SK-N-SH treated with all-trans-retinoic acid at 6 μM for 48 hours (cell line): ENCODE results near the gene MACF1.

Experiments used
- CSDC2 ChIP-seq: fragments of 250-450 bp; sonication (Bioruptor Pico); IDR thresholded peaks from 2 replicates; pipeline ENCODE4 v1.5.0; 2020; ENCODE audit warnings: mild to moderate bottlenecking, moderate library complexity
- ESRRG ChIP-seq: fragments of 250-450 bp; sonication (Bioruptor Pico); IDR thresholded peaks from 2 replicates; pipeline ENCODE4 v1.6.1; 2021; ENCODE audit warnings: mild to moderate bottlenecking
- OSR1 ChIP-seq: fragments of 250-450 bp; sonication (Bioruptor Pico); IDR thresholded peaks from 2 replicates; pipeline ENCODE4 v1.8.0; 2022; ENCODE audit warnings: moderate library complexity, mild to moderate bottlenecking, inconsistent platforms
- ZC3H10 ChIP-seq: fragments of 250-450 bp; sonication (Bioruptor Pico); IDR thresholded peaks from 2 replicates; pipeline ENCODE4 v1.5.1; 2021; ENCODE audit warnings: mild to moderate bottlenecking, moderate library complexity
- ZFP3 ChIP-seq: fragments of 250-450 bp; sonication (Bioruptor Pico); IDR thresholded peaks from 2 replicates; pipeline ENCODE4 v1.5.0; 2020; ENCODE audit warnings: mild to moderate bottlenecking, moderate library complexity
- ZNF8 ChIP-seq: fragments of 450-650 bp; formaldehyde crosslinking; IDR thresholded peaks from 2 replicates; pipeline ENCODE4 v1.5.0; 2020; ENCODE audit warnings: mild to moderate bottlenecking, moderate library complexity
- TF ChIP-seq, protein P1 (sequence below): fragments of 250-450 bp; sonication (Bioruptor Pico); IDR thresholded peaks from 2 replicates; pipeline ENCODE4 v1.5.0; 2020; ENCODE audit warnings: mild to moderate bottlenecking, moderate library complexity
- TF ChIP-seq, protein P2 (sequence below): fragments of 250-450 bp; sonication (Bioruptor Pico); IDR thresholded peaks from 2 replicates; pipeline ENCODE4 v1.8.0; 2020; ENCODE audit warnings: mild to moderate bottlenecking, moderate library complexity, borderline replicate concordance

DNA sequence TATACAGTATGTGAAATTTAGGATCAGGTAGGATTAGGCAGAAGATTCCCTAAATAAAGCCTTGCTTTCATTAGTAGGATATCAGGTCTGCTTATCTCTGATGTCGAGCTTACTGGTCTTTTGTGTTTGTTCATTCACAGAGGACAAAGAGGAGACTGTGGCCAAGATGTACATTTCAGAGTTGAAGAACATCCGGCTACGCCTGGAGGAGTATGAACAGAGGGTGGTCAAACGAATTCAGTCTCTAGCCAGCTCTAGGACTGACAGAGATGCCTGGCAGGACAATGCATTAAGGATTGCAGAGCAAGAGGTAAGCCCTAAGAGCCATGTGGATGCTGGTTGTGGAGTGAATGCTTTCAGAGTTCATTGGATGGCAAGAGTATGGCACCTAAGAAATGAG is 106.2 kb downstream of the MACF1 start:
- no peak for TF ChIP-seq OSR1 (CRISPR knock-in tag)
- TF ChIP-seq, protein P1, sequence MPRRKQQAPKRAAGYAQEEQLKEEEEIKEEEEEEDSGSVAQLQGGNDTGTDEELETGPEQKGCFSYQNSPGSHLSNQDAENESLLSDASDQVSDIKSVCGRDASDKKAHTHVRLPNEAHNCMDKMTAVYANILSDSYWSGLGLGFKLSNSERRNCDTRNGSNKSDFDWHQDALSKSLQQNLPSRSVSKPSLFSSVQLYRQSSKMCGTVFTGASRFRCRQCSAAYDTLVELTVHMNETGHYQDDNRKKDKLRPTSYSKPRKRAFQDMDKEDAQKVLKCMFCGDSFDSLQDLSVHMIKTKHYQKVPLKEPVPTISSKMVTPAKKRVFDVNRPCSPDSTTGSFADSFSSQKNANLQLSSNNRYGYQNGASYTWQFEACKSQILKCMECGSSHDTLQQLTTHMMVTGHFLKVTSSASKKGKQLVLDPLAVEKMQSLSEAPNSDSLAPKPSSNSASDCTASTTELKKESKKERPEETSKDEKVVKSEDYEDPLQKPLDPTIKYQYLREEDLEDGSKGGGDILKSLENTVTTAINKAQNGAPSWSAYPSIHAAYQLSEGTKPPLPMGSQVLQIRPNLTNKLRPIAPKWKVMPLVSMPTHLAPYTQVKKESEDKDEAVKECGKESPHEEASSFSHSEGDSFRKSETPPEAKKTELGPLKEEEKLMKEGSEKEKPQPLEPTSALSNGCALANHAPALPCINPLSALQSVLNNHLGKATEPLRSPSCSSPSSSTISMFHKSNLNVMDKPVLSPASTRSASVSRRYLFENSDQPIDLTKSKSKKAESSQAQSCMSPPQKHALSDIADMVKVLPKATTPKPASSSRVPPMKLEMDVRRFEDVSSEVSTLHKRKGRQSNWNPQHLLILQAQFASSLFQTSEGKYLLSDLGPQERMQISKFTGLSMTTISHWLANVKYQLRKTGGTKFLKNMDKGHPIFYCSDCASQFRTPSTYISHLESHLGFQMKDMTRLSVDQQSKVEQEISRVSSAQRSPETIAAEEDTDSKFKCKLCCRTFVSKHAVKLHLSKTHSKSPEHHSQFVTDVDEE: no peak
- TF ChIP-seq CSDC2 (CRISPR knock-in tag): no peak
- TF ChIP-seq, protein P2, sequence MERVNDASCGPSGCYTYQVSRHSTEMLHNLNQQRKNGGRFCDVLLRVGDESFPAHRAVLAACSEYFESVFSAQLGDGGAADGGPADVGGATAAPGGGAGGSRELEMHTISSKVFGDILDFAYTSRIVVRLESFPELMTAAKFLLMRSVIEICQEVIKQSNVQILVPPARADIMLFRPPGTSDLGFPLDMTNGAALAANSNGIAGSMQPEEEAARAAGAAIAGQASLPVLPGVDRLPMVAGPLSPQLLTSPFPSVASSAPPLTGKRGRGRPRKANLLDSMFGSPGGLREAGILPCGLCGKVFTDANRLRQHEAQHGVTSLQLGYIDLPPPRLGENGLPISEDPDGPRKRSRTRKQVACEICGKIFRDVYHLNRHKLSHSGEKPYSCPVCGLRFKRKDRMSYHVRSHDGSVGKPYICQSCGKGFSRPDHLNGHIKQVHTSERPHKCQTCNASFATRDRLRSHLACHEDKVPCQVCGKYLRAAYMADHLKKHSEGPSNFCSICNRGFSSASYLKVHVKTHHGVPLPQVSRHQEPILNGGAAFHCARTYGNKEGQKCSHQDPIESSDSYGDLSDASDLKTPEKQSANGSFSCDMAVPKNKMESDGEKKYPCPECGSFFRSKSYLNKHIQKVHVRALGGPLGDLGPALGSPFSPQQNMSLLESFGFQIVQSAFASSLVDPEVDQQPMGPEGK (CRISPR knock-in tag): no peak
- no peak for TF ChIP-seq ZC3H10 (CRISPR knock-in tag)
- TF ChIP-seq ZNF8 (CRISPR knock-in tag): no peak
- TF ChIP-seq ESRRG (CRISPR knock-in tag): no peak
- TF ChIP-seq ZFP3 (CRISPR knock-in tag): no peak
